Measurements from ENCODE around the gene XRCC3.

Gene XRCC3

DNA sequence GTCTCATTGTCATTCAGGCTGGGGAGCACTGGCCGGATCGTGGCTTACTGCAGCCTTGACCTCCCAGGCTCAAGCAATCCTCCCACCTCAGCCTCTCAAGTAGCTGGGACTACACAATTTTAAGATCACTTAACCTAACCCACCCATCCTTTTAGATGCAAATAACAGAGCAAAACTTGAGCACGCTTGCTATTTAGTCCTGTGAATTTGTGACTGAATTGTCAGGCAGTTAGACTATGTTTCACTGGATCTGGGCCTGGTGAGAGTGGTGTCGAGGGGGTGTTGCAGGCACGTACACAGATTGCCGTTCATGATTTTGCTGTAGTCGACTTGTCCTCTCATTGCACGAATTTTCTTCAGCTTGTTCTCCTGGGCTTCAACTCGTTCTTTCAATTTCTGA is 38.5 kb upstream of the XRCC3 start:
- TF ChIP-seq, protein P1, sequence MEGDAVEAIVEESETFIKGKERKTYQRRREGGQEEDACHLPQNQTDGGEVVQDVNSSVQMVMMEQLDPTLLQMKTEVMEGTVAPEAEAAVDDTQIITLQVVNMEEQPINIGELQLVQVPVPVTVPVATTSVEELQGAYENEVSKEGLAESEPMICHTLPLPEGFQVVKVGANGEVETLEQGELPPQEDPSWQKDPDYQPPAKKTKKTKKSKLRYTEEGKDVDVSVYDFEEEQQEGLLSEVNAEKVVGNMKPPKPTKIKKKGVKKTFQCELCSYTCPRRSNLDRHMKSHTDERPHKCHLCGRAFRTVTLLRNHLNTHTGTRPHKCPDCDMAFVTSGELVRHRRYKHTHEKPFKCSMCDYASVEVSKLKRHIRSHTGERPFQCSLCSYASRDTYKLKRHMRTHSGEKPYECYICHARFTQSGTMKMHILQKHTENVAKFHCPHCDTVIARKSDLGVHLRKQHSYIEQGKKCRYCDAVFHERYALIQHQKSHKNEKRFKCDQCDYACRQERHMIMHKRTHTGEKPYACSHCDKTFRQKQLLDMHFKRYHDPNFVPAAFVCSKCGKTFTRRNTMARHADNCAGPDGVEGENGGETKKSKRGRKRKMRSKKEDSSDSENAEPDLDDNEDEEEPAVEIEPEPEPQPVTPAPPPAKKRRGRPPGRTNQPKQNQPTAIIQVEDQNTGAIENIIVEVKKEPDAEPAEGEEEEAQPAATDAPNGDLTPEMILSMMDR (conservative IDR thresholded peaks at IDR 0.05; ENCODE audit: low read depth), result no peak
- DNase-seq (ENCODE audit: low spot score), result no peak
- ChIA-PET POLR2A (ENCODE audit: low non-redundant PET) (no interaction called here), CTCF (interaction anchor here (0.7 kb wide), 1 partner anchor 103 kb away, joined by 4 read pairs; no protein-coding TSS in a partner anchor)
- no peak overlapping the region for H3K27ac ChIP-seq

DNA sequence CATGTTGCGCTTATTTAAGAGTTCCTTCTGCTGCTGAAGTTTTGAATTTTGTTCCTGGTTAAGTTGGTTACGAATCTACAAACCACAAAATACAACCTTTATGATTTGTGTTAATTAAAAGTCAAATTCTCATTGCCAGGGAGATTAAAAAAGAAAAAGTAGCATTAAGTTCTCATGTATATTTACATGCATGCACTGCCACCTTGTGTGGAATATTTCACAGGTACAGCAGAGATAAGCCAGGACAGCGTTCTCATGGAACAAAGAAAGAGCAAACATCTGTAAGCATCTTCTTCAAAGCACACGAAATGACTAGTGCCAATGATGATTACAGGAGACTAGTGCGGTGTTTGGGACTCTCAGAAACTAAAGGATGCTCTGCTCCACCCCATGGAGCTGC is 34.6 kb upstream of the XRCC3 start:
- ChIA-PET POLR2A (ENCODE audit: low non-redundant PET) (no interaction called here), CTCF (no interaction called here)
- DNase-seq (ENCODE audit: low spot score), result no peak
- no peak overlapping the region for H3K27ac ChIP-seq
- TF ChIP-seq, protein P1 (conservative IDR thresholded peaks at IDR 0.05; ENCODE audit: low read depth), result no peak

DNA sequence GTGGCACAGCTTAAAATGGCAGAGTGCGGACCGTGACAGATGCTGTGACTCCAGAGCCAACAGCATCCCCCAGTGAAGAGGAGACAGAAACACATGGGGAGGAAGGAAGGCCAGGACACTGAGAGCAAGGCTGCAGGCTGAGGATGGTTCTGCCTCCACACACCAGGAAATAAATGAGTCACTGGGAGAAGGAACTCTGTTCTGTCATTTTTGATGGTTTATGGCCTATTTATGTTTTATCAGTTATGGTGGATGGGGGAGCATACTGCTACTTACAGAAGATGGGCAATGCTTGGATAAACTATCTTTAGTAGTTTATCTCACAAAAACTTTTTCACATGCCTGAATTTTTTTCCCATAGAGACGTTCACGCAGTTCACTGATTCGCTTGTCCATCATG is 34.2 kb upstream of the XRCC3 start:
- no peak for DNase-seq (ENCODE audit: low spot score)
- ChIA-PET POLR2A (ENCODE audit: low non-redundant PET) (no interaction called here), CTCF (no interaction called here)
- TF ChIP-seq, protein P1 (conservative IDR thresholded peaks at IDR 0.05; ENCODE audit: low read depth), result no peak
- no peak overlapping the region for H3K27ac ChIP-seq

DNA sequence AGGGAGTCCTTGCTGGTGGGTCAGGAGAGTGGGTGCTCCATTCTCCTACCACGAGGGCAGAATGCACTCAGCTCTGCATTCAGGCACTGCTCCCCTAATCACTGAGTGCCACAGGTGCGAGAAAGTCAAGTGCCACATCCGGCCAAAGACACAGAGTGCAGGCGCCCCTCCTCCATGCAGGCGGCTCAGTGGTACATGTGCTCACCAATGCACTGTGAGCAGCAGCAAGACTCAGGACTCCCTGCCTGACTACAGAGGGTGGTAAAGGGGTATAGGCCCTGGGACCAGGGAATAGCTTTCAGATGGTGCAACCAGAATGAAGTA is 33.2 kb upstream of the XRCC3 start:
- DNase-seq (ENCODE audit: low spot score), result no peak
- POLR2A ChIA-PET (ENCODE audit: low non-redundant PET), result no interaction called here
- H3K27ac ChIP-seq, result no peak overlapping the region
- TF ChIP-seq, protein P1 (conservative IDR thresholded peaks at IDR 0.05; ENCODE audit: low read depth), result no peak
- CTCF ChIA-PET, result no interaction called here

DNA sequence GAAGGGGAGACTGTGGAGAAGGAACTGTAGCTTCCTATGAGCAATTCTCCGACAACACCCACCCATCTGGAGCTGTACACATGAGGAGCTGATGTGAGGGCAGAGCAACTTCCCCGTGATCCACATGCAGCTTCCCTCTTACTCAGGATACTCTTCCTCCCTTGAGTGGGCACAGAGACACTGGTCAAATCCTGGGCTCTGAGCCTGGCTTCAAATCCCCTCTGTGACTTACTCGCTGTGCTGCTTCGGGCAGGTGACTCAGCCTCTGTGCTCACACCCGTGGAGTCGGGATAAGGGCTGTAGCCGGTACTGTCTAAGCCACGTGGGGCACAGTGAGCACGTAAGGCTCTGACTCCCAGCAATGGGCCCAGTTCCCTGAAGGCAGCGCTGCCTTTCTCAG is 31.4 kb upstream of the XRCC3 start:
- no peak for DNase-seq (ENCODE audit: low spot score)
- POLR2A ChIA-PET (ENCODE audit: low non-redundant PET), result no interaction called here
- CTCF ChIA-PET, result interaction anchor here (0.6 to 1.0 kb wide), 3 partner anchors 73 to 228 kb away, joined by 3 to 4 read pairs (median 3); no protein-coding TSS in a partner anchor
- H3K27ac ChIP-seq, result no peak overlapping the region
- TF ChIP-seq, protein P1 (conservative IDR thresholded peaks at IDR 0.05; ENCODE audit: low read depth), result no peak

DNA sequence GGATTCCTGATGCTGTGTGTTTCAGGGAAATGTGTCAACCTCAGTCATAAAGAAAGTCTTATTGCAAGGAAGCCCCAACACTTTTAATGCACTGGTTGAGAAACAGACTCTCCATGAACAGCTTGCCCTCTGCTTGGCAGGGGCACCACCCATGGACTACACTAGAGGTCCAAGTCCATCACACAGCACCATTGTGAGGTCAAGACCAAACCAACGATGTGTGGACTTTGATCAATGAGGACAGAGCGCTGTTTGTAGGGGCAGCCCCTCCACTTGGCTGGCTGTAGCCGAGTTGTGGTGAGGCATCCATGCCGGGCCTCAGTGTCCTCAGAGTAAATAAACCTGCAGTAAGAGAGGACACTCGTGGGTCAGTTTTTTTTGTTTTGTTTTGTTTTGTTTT is 30.2 kb upstream of the XRCC3 start:
- H3K27ac ChIP-seq, result no peak overlapping the region
- TF ChIP-seq, protein P1 (conservative IDR thresholded peaks at IDR 0.05; ENCODE audit: low read depth), result no peak
- CTCF ChIA-PET, result no interaction called here
- POLR2A ChIA-PET (ENCODE audit: low non-redundant PET), result no interaction called here
- DNase-seq (ENCODE audit: low spot score), result no peak
